HepG2 (cell line): ENCODE results near the gene EIF2S2. TPM values are rescaled to one million over a fixed set of nuclear protein-coding genes. Genes with fewer than 3 reads are reported as not detected.
A peak's percentile ranks its signal among the peaks of the same experiment; 100 is the strongest.

Experiments
- ARHGAP35 ChIP-seq: sonication (generic); formaldehyde crosslinking; IDR thresholded peaks from 2 replicates; pipeline ENCODE4 v1.9.0; 2022; ENCODE audit warnings: mild to moderate bottlenecking, inconsistent platforms, moderate library complexity, missing genetic modification reagents, borderline replicate concordance
- BORCS8-MEF2B ChIP-seq: sonication (generic); formaldehyde crosslinking; IDR thresholded peaks from 2 replicates; pipeline ENCODE4 v1.8.0; 2022; ENCODE audit warnings: mild to moderate bottlenecking, missing genetic modification reagents
- CERS6 ChIP-seq: sonication (generic); formaldehyde crosslinking; IDR thresholded peaks from 2 replicates; pipeline ENCODE4 v1.5.0; 2020; ENCODE audit warnings: missing genetic modification reagents
- CREB3 ChIP-seq: sonication (generic); formaldehyde crosslinking; IDR thresholded peaks from 2 replicates; pipeline ENCODE4 v1.5.0; 2020; ENCODE audit warnings: missing genetic modification reagents
- CTCF ChIP-seq: sonication (generic); formaldehyde crosslinking; IDR thresholded peaks from 2 replicates; pipeline ENCODE4 v1.5.0; 2020; ENCODE audit warnings: mild to moderate bottlenecking, missing genetic modification reagents, moderate library complexity
- DMAP1 ChIP-seq: IDR thresholded peaks from 2 replicates; pipeline ENCODE4 v1.6.1; 2016
- HNRNPLL ChIP-seq: fragments of 200-400 bp; formaldehyde crosslinking; IDR thresholded peaks from 2 replicates; pipeline ENCODE4 v1.6.1; 2017; ENCODE audit warnings: mild to moderate bottlenecking, low read depth, low read length; ENCODE audit not compliant: poor library complexity, severe bottlenecking
- MEF2D ChIP-seq: sonication (generic); formaldehyde crosslinking; IDR thresholded peaks from 2 replicates; pipeline ENCODE4 v1.5.1; 2020; ENCODE audit warnings: mild to moderate bottlenecking, missing genetic modification reagents
- PPARG ChIP-seq: conservative IDR thresholded peaks from 2 replicates; pipeline ENCODE4 v1.6.1; 2016; ENCODE audit warnings: missing biosample characterization, missing genetic modification reagents
- RBFOX2 ChIP-seq: fragments of 200-400 bp; formaldehyde crosslinking; IDR thresholded peaks from 2 replicates; pipeline ENCODE4 v1.6.1; 2017; ENCODE audit warnings: low read depth, mild to moderate bottlenecking, low read length
- SIX4 ChIP-seq: sonication (generic); formaldehyde crosslinking; IDR thresholded peaks from 2 replicates; pipeline ENCODE4 v1.4.0; 2020; ENCODE audit warnings: missing genetic modification reagents
- SRSF1 ChIP-seq: fragments of 200-400 bp; formaldehyde crosslinking; optimal IDR thresholded peaks from 2 replicates; pipeline ENCODE3; 2017; ENCODE audit warnings: mild to moderate bottlenecking, low read depth, low read length, moderate library complexity
- SYNCRIP ChIP-seq: fragments of 200-400 bp; formaldehyde crosslinking; IDR thresholded peaks from 2 replicates; pipeline ENCODE4 v1.6.1; 2018; ENCODE audit warnings: mild to moderate bottlenecking, low read depth, low read length; ENCODE audit not compliant: insufficient read depth
- TBX2 ChIP-seq: sonication (generic); formaldehyde crosslinking; IDR thresholded peaks from 2 replicates; pipeline ENCODE4 v1.5.0; 2020; ENCODE audit warnings: missing genetic modification reagents, mild to moderate bottlenecking, borderline replicate concordance
- TEAD3 ChIP-seq: optimal IDR thresholded peaks from 2 replicates; pipeline ENCODE3; 2016; ENCODE audit warnings: borderline replicate concordance
- TFAP4 ChIP-seq: sonication (generic); IDR thresholded peaks from 2 replicates; pipeline ENCODE4 v1.6.1; 2016; ENCODE audit warnings: low read depth, borderline replicate concordance
- U2AF2 ChIP-seq: fragments of 200-400 bp; formaldehyde crosslinking; IDR thresholded peaks from 2 replicates; pipeline ENCODE4 v1.6.1; 2017; ENCODE audit warnings: low read depth, mild to moderate bottlenecking, low read length
- ZFP36 ChIP-seq: fragments of 150-350 bp; IDR thresholded peaks from 2 replicates; pipeline ENCODE4 v1.6.1; 2018; ENCODE audit warnings: borderline replicate concordance, low read length, low read depth; ENCODE audit not compliant: partially characterized antibody
- ZNF253 ChIP-seq: sonication (generic); formaldehyde crosslinking; IDR thresholded peaks from 2 replicates; pipeline ENCODE4 v1.8.0; 2022; ENCODE audit warnings: mild to moderate bottlenecking, missing genetic modification reagents, borderline replicate concordance
- ZNF460 ChIP-seq: sonication (generic); formaldehyde crosslinking; IDR thresholded peaks from 2 replicates; pipeline ENCODE4 v1.5.1; 2020; ENCODE audit warnings: missing genetic modification reagents, mild to moderate bottlenecking, borderline replicate concordance
- ZNF510 ChIP-seq: sonication (generic); formaldehyde crosslinking; IDR thresholded peaks from 2 replicates; pipeline ENCODE4 v1.4.0; 2020; ENCODE audit warnings: low read depth, mild to moderate bottlenecking, missing genetic modification reagents
- ZNF615 ChIP-seq: sonication (generic); formaldehyde crosslinking; IDR thresholded peaks from 2 replicates; pipeline ENCODE4 v1.5.0; 2020; ENCODE audit warnings: mild to moderate bottlenecking, missing genetic modification reagents, borderline replicate concordance
- ZNF670 ChIP-seq: sonication (generic); formaldehyde crosslinking; IDR thresholded peaks from 2 replicates; pipeline ENCODE4 v1.8.0; 2022; ENCODE audit warnings: mild to moderate bottlenecking, missing genetic modification reagents, borderline replicate concordance
- ZNF75D ChIP-seq: sonication (generic); formaldehyde crosslinking; IDR thresholded peaks from 2 replicates; pipeline ENCODE4 v1.8.1; 2023; ENCODE audit warnings: missing genetic modification reagents, mild to moderate bottlenecking, borderline replicate concordance
- ZNF83 ChIP-seq: sonication (generic); formaldehyde crosslinking; IDR thresholded peaks from 2 replicates; pipeline ENCODE4 v1.4.0; 2020; ENCODE audit warnings: missing genetic modification reagents, mild to moderate bottlenecking, borderline replicate concordance
- ZNF839 ChIP-seq: sonication (generic); formaldehyde crosslinking; IDR thresholded peaks from 2 replicates; pipeline ENCODE4 v1.4.0; 2020; ENCODE audit warnings: missing genetic modification reagents, mild to moderate bottlenecking, borderline replicate concordance
- polyA plus RNA-seq, 8 experiments: library from polyadenylated mRNA; depleted of rRNA in 3 of 8; stranded (reverse) in 7 of 8; unstranded in 1 of 8; fragments of >200 nt; fragmentation: Illumina TruSeq in 4 of 8; extraction: Trizol in 4 of 8; gene quantifications; 2 replicates each; pipeline versions ENCODE4 v1.2.1 to v1.2.3, GENCODE V29; 2011 to 2016; ENCODE audit warnings: low read depth in 4 of 8, missing spikeins in 1 of 8, mixed read lengths in 1 of 8; ENCODE audit not compliant: insufficient read depth in 1 of 8
- total RNA-seq, 5 experiments: library from RNA; depleted of rRNA; stranded (reverse); fragments of >200 nt; fragmentation: Illumina TruSeq; extraction: Trizol; gene quantifications; 2 replicates each; pipeline ENCODE4 v1.2.3, GENCODE V29; 2016; ENCODE audit warnings: low read depth in 1 of 5

Gene EIF2S2
- total and polyA plus RNA-seq, 2 of the 13 experiments (the other 11 are each of a cell fraction or from before 2014, with no cell fraction given) = 126 to 213 TPM

GRCh38 chr20:34069341-34070078, 42.5 kb downstream of the EIF2S2 start (continued):
- TF ChIP-seq ZNF83 (CRISPR knock-in tag) (no peak), U2AF2 (no peak), ZNF510 (CRISPR knock-in tag) (no peak), ZNF75D (CRISPR knock-in tag) (0 out of 2 replicates have a peak, but pooled peaks have one; percentile 31), SYNCRIP (no peak), ZNF670 (peak; percentile 74; the same call in 1 of the 2 replicates), ZFP36 (peak; percentile 39), ZNF615 (peak; percentile 56; the same call in 1 of the 2 replicates), TEAD3 (CRISPR knock-in tag) (no peak), ZNF839 (CRISPR knock-in tag) (no peak), RBFOX2 (no peak), MEF2D (no peak; the same call in 1 of the 2 replicates), PPARG (peak; percentile 60; the same call in 1 of the 2 replicates), TFAP4 (peak; percentile 93), CERS6 (no peak), DMAP1 (peak; percentile 36; the same call in 1 of the 2 replicates), SIX4 (CRISPR knock-in tag) (no peak), SRSF1 (no peak), CTCF (peak; percentile 95), CREB3 (CRISPR knock-in tag) (no peak), BORCS8-MEF2B (CRISPR knock-in tag) (no peak; the same call in 1 of the 2 replicates), TBX2 (CRISPR knock-in tag) (no peak), HNRNPLL (no peak), ZNF253 (CRISPR knock-in tag) (no peak), ZNF460 (no peak), ARHGAP35 (CRISPR knock-in tag) (no peak)
